Measurements from ENCODE around the gene SIRPB1.

SIRPB1 gene

DNA sequence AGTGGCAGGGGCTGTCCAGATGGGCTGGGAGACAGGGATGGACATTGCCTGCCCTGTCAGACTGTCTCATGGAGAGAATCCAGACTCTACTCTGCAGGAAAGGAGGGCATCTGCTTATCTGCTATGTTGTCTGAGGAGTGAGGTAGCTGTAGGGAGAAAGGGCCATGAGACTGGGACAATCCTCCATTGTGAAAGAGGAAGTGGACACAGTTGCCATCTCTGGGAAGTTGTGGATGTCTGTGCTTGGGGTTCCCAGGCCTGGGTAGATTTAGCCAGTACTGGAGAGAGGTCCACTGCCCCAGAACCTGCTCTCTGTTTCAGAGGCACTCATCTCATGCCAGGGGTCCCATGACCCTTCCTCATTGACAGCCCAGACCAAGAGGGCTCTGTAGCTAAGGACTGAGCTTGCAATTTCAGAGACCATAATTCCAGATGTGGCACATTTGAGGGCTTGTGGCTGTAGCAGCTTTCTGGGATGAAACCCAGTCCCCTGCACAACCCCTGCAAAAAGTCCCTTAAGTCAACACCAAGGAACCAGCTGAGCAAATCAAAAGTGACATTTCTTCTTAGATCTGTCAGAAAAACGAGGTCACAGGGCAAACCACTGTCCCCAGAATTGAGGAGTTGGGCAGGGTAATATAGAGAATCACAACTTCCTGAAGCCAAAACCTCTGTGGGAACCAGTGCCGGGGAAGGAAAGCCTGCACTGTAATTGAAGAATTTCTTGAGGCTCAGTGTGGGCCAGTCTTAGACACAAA, 41.9 kb upstream of the SIRPB1 start:
- no peak overlapping the region for H3K27ac ChIP-seq
- TF ChIP-seq, protein P1, sequence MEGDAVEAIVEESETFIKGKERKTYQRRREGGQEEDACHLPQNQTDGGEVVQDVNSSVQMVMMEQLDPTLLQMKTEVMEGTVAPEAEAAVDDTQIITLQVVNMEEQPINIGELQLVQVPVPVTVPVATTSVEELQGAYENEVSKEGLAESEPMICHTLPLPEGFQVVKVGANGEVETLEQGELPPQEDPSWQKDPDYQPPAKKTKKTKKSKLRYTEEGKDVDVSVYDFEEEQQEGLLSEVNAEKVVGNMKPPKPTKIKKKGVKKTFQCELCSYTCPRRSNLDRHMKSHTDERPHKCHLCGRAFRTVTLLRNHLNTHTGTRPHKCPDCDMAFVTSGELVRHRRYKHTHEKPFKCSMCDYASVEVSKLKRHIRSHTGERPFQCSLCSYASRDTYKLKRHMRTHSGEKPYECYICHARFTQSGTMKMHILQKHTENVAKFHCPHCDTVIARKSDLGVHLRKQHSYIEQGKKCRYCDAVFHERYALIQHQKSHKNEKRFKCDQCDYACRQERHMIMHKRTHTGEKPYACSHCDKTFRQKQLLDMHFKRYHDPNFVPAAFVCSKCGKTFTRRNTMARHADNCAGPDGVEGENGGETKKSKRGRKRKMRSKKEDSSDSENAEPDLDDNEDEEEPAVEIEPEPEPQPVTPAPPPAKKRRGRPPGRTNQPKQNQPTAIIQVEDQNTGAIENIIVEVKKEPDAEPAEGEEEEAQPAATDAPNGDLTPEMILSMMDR (conservative IDR thresholded peaks at IDR 0.05): no peak
- TF ChIP-seq ZFX (IDR thresholded peaks at IDR 0.05): no peak

DNA sequence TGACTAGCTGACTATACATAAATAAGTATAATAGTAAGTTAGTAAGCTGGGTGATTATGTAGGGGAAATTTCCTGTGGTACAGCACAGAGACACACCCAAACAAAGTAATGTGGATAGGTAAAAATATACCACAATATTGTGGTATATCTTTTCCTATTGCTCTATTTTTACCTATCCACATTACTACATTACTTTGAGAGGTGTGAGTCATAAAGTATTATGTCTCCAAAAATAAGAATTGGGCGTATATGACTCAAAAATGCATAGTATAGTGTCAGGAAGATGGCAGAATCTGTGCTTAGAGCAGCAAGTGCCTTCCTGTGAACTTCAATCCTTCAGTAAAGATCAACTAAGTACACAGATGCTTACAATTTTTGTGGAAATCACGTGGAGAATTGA, 40.4 kb upstream of the SIRPB1 start:
- no peak overlapping the region for H3K27ac ChIP-seq
- TF ChIP-seq, protein P1 (conservative IDR thresholded peaks at IDR 0.05): no peak
- no peak for TF ChIP-seq ZFX (IDR thresholded peaks at IDR 0.05)

- no peak for TF ChIP-seq ZFX (IDR thresholded peaks at IDR 0.05)
- TF ChIP-seq, protein P1 (conservative IDR thresholded peaks at IDR 0.05): no peak
- no peak within 1 kb of the TSS for H3K27ac ChIP-seq
Observed at GRCh38 chr20:1657556-1658334, 37.9 kb upstream of the SIRPB1 start, which contains the start of gene SIRPG. TSS of gene SIRPG (minus strand) at chr20:1657779. CDS start at chr20:1657714, 65 bp downstream.

GRCh38 chr20:1656844-1657243, 37.0 kb upstream of the SIRPB1 start:
- H3K27ac ChIP-seq: no peak overlapping the region
- TF ChIP-seq, protein P1 (conservative IDR thresholded peaks at IDR 0.05): no peak
- TF ChIP-seq ZFX (IDR thresholded peaks at IDR 0.05): no peak

DNA sequence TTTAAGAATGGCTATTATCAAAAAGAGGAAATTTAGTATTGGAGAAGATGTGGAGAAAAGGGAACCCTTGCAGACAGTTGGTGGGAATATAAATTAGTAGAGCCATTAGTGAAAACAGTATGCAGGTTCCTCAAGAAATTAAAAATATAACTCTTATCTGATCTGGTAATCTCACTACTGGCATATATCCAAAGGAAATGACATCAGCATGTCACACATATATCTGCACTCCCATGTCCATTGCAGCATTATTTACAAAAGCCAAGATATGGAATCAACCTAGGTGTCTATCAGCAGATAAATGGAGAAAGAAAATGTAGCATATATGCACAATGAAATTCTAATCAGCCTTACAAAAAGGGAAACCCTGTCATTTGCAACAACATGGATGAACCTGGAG, 35.2 kb upstream of the SIRPB1 start:
- no peak overlapping the region for H3K27ac ChIP-seq
- TF ChIP-seq, protein P1 (conservative IDR thresholded peaks at IDR 0.05): no peak
- TF ChIP-seq ZFX (IDR thresholded peaks at IDR 0.05): no peak

GRCh38 chr20:1652960-1653359, 33.2 kb upstream of the SIRPB1 start:
- H3K27ac ChIP-seq: no peak overlapping the region
- TF ChIP-seq, protein P1 (conservative IDR thresholded peaks at IDR 0.05): no peak
- no peak for TF ChIP-seq ZFX (IDR thresholded peaks at IDR 0.05)

GRCh38 chr20:1652104-1652503, 32.3 kb upstream of the SIRPB1 start:
- H3K27ac ChIP-seq: no peak overlapping the region
- TF ChIP-seq, protein P1 (conservative IDR thresholded peaks at IDR 0.05): no peak
- TF ChIP-seq ZFX (IDR thresholded peaks at IDR 0.05): no peak
